H1 (cell line): ENCODE data around the gene GNB5. TPM values are rescaled to one million over a fixed set of nuclear protein-coding genes. Genes with fewer than 3 reads are reported as not detected.

Experiments used
- CTCF ChIA-PET: fragments of 300-600 bp; sonication (Branson Sonifier 250); formaldehyde crosslinking; loops from one replicate; lab custom pipeline; 2021; ENCODE audit not compliant: partially characterized antibody; lab: Charles Lee
- POLR2A ChIA-PET: fragments of 300-600 bp; sonication (Branson Sonifier 250); formaldehyde crosslinking; loops from one replicate; lab custom pipeline; 2021; ENCODE audit warnings: inconsistent platforms; ENCODE audit not compliant: partially characterized antibody; lab: Charles Lee
- DNase-seq, 2 experiments: peaks; one replicate each; pipeline versions ENCODE4 v3.0.0 to v3.0.0-alpha.2; 2010 to 2022; ENCODE audit warnings: low spot score in 2 of 2, low read depth in 1 of 2, mixed read lengths in 1 of 2
- FAIRE-seq: peaks from 2 replicates; lab custom pipeline; 2011; peaks lifted over from hg19 to GRCh38; lab: Jason Lieb, UNC
- H2AFZ ChIP-seq: 2 replicates; pipeline ENCODE4 v1.8.1; 2012; ENCODE audit warnings: low read length, inconsistent platforms
- H2AK5ac ChIP-seq: 2 replicates; pipeline ENCODE4 v1.6.1; 2013; ENCODE audit warnings: low read depth, low read length
- H2BK120ac ChIP-seq: replicated peaks from 2 replicates; pipeline ENCODE3; 2013; ENCODE audit warnings: low read depth, low read length, inconsistent platforms
- H2BK12ac ChIP-seq: 2 replicates; pipeline ENCODE4 v1.6.1; 2013; ENCODE audit warnings: low read depth, low read length
- H2BK15ac ChIP-seq: 2 replicates; pipeline ENCODE4 v1.6.1; 2013; ENCODE audit warnings: low read length
- H2BK20ac ChIP-seq: 2 replicates; pipeline ENCODE4 v1.6.1; 2013; ENCODE audit warnings: low read length
- H2BK5ac ChIP-seq: 2 replicates; pipeline ENCODE4 v1.6.1; 2013; ENCODE audit warnings: low read depth, low read length
- H3K14ac ChIP-seq: 2 replicates; pipeline ENCODE4 v1.6.1; 2013; ENCODE audit warnings: inconsistent platforms; ENCODE audit not compliant: insufficient read length
- H3K18ac ChIP-seq: 2 replicates; pipeline ENCODE4 v1.6.1; 2013; ENCODE audit warnings: low read length; ENCODE audit errors: extremely low read depth
- H3K23ac ChIP-seq: 2 replicates; pipeline ENCODE4 v1.6.1; 2013; ENCODE audit warnings: inconsistent platforms; ENCODE audit not compliant: insufficient read length
- H3K23me2 ChIP-seq: 2 replicates; pipeline ENCODE4 v1.6.1; 2013; ENCODE audit warnings: low read depth, low read length
- H3K27ac ChIP-seq: 2 replicates; pipeline ENCODE4 v1.6.1; 2011; ENCODE audit warnings: low read depth, low read length, inconsistent platforms
- H3K27me3 ChIP-seq, 4 experiments: replicated peaks in 1 of 4; 1 replicate in 1 of 4; 2 replicates in 3 of 4; pipeline versions ENCODE4 v1.6.1 to v1.8.1; 2011 to 2013; ENCODE audit warnings: low read length in 3 of 4, mild to moderate bottlenecking in 3 of 4, inconsistent platforms in 2 of 4, mixed read lengths in 2 of 4, moderate library complexity in 1 of 4; ENCODE audit not compliant: control insufficient read depth in 3 of 4, insufficient read depth in 3 of 4; ENCODE audit errors: extremely low read depth in 1 of 4
- H3K36me3 ChIP-seq, 4 experiments: 2 replicates each; pipeline versions ENCODE4 v1.6.1 to v1.8.1; 2011 to 2013; ENCODE audit warnings: mild to moderate bottlenecking in 4 of 4, low read length in 3 of 4, moderate library complexity in 2 of 4, control low read depth in 1 of 4, inconsistent platforms in 1 of 4; ENCODE audit not compliant: insufficient read depth in 4 of 4, control insufficient read depth in 2 of 4
- H3K4ac ChIP-seq: replicated peaks from 2 replicates; pipeline ENCODE3; 2013; ENCODE audit warnings: low read length, low read depth, mixed read lengths, inconsistent platforms; ENCODE audit not compliant: insufficient read length
- H3K4me1 ChIP-seq, 4 experiments: replicated peaks in 1 of 4; 1 replicate in 1 of 4; 2 replicates in 3 of 4; pipeline versions ENCODE4 v1.6.1 to v1.8.1; 2011 to 2013; ENCODE audit warnings: low read length in 3 of 4, inconsistent platforms in 2 of 4, mixed read lengths in 1 of 4; ENCODE audit not compliant: insufficient read depth in 4 of 4, control insufficient read depth in 3 of 4
- H3K4me2 ChIP-seq, 2 experiments: 2 replicates each; pipeline versions ENCODE4 v1.6.1 to v1.8.1; 2011 to 2013; ENCODE audit warnings: low read depth in 2 of 2, low read length in 2 of 2, control low read depth in 1 of 2, inconsistent platforms in 1 of 2, mild to moderate bottlenecking in 1 of 2; ENCODE audit not compliant: insufficient read depth in 1 of 2
- H3K4me3 ChIP-seq, 4 experiments: fragments of 200-600, 300-600 bp in 1 of 4; sonication (generic), shearing (Covaris generic), sonication (Bioruptor Twin) in 1 of 4; 2 replicates each; pipeline versions ENCODE4 v1.5.1 to v1.8.1; 2011 to 2016; ENCODE audit warnings: low read length in 4 of 4, low read depth in 3 of 4, control low read depth in 2 of 4, inconsistent platforms in 2 of 4, mild to moderate bottlenecking in 2 of 4, mixed read lengths in 1 of 4, moderate library complexity in 1 of 4; ENCODE audit not compliant: insufficient read depth in 2 of 4; ENCODE audit errors: extremely low read depth in 1 of 4
- H3K56ac ChIP-seq: replicated peaks from 2 replicates; pipeline ENCODE3; 2013; ENCODE audit warnings: low read depth, mild to moderate bottlenecking, mixed read lengths, low read length, inconsistent platforms; ENCODE audit not compliant: insufficient read length
- H3K79me1 ChIP-seq: 2 replicates; pipeline ENCODE4 v1.6.1; 2013; ENCODE audit warnings: low read depth, low read length, control low read depth
- H3K79me2 ChIP-seq, 2 experiments: 2 replicates each; pipeline versions ENCODE4 v1.6.1 to v1.8.1; 2012 to 2013; ENCODE audit warnings: low read length in 2 of 2, mild to moderate bottlenecking in 2 of 2, inconsistent platforms in 1 of 2; ENCODE audit not compliant: insufficient read depth in 2 of 2, control insufficient read depth in 1 of 2
- H3K9ac ChIP-seq, 4 experiments: replicated peaks in 1 of 4; 1 replicate in 1 of 4; 2 replicates in 3 of 4; pipeline versions ENCODE4 v1.6.1 to v1.8.1; 2011 to 2013; ENCODE audit warnings: low read depth in 3 of 4, low read length in 3 of 4, control low read depth in 2 of 4, mild to moderate bottlenecking in 2 of 4, moderate library complexity in 2 of 4, inconsistent platforms in 1 of 4; ENCODE audit errors: extremely low read depth in 1 of 4
- H3K9me3 ChIP-seq, 2 experiments: 2 replicates each; pipeline versions ENCODE4 v1.6.1 to v1.8.1; 2012 to 2013; ENCODE audit warnings: mild to moderate bottlenecking in 2 of 2, moderate library complexity in 2 of 2, control low read depth in 1 of 2, inconsistent platforms in 1 of 2, low read depth in 1 of 2, low read length in 1 of 2, mixed read lengths in 1 of 2; ENCODE audit not compliant: insufficient read depth in 2 of 2
- H4K20me1 ChIP-seq, 2 experiments: replicated peaks in 1 of 2; 2 replicates each; pipeline versions ENCODE3 to v1.8.1; 2011 to 2013; ENCODE audit warnings: inconsistent platforms in 2 of 2, low read length in 2 of 2, mild to moderate bottlenecking in 1 of 2; ENCODE audit not compliant: insufficient read depth in 2 of 2, control insufficient read depth in 1 of 2
- H4K5ac ChIP-seq: 2 replicates; pipeline ENCODE4 v1.6.1; 2013; ENCODE audit warnings: low read length, low read depth, mixed read lengths, inconsistent platforms; ENCODE audit not compliant: insufficient read length
- H4K8ac ChIP-seq: 2 replicates; pipeline ENCODE4 v1.8.0; 2013; ENCODE audit warnings: mild to moderate bottlenecking, moderate library complexity, low read length, inconsistent platforms; ENCODE audit not compliant: insufficient read depth; ENCODE audit errors: extremely low read depth
- H4K91ac ChIP-seq: replicated peaks from 2 replicates; pipeline ENCODE3; 2013; ENCODE audit warnings: low read length, mixed read lengths, inconsistent platforms; ENCODE audit not compliant: insufficient read length
- ATF3 ChIP-seq: IDR thresholded peaks from 2 replicates; pipeline ENCODE4 v1.6.1; 2011; ENCODE audit warnings: low read depth, mild to moderate bottlenecking, low read length; ENCODE audit not compliant: insufficient read depth
- E2F6 ChIP-seq: IDR thresholded peaks from 2 replicates; pipeline ENCODE4 v1.6.1; 2012; ENCODE audit warnings: inconsistent platforms
- FOSL1 ChIP-seq: IDR thresholded peaks from 2 replicates; pipeline ENCODE4 v1.6.1; 2011; ENCODE audit warnings: mild to moderate bottlenecking, low read depth, low read length, moderate library complexity; ENCODE audit not compliant: insufficient read depth
- MAX ChIP-seq: IDR thresholded peaks from 2 replicates; pipeline ENCODE4 v1.6.1; 2012; ENCODE audit warnings: inconsistent platforms
- RXRA ChIP-seq: IDR thresholded peaks from 2 replicates; pipeline ENCODE4 v1.6.1; 2011; ENCODE audit warnings: low read depth, mild to moderate bottlenecking, low read length, moderate library complexity; ENCODE audit not compliant: insufficient read depth
- TCF12 ChIP-seq: IDR thresholded peaks from 2 replicates; pipeline ENCODE4 v1.6.1; 2011; ENCODE audit warnings: low read depth, mild to moderate bottlenecking, low read length
- WGBS, 2 experiments: shearing (Covaris generic) in 1 of 2; methylation state at CpG; one replicate each; pipeline versions ENCODE4 v1.1.6 to v1.1.7; 2013 to 2015; ENCODE audit warnings: low lambda C conversion rate in 2 of 2, mixed read lengths in 2 of 2, inconsistent platforms in 1 of 2, low coverage in 1 of 2, missing lambda C conversion rate in 1 of 2; ENCODE audit not compliant: insufficient replicate concordance in 2 of 2, insufficient coverage in 1 of 2, insufficient read length in 1 of 2; ENCODE audit errors: extremely low coverage in 1 of 2, missing lambda C conversion rate in 1 of 2; 5-methylcytosine and 5-hydroxymethylcytosine counted together
- polyA plus RNA-seq, 7 experiments: library from polyadenylated mRNA; depleted of rRNA in 3 of 7; stranded (reverse) in 5 of 7; unstranded in 2 of 7; fragments of >200 nt in 5 of 7; fragments of 200-250 nt in 2 of 7; gene quantifications; 1 replicate in 5 of 7; 2 replicates in 1 of 7; 4 replicates in 1 of 7; pipeline versions ENCODE4 v1.2.1 to v1.2.3, GENCODE V29; 2011 to 2013; ENCODE audit warnings: missing spikeins in 2 of 7, mixed read lengths in 2 of 7
- total RNA-seq: library from RNA; stranded (reverse); fragmentation: NEBNext Ultra II Directional; extraction: Animal tissue kit (Norgen Biotek cat#: 25700); gene quantifications from 2 replicates; pipeline ENCODE4 v1.2.1, GENCODE V29; 2021

GNB5 gene
- total and polyA plus RNA-seq, 2 of the 8 experiments (the other 6 are each of a cell fraction or from before 2014, with no cell fraction given), result 21.7 to 42.5 TPM

- no peak overlapping the region for H2BK15ac ChIP-seq
- H3K27ac ChIP-seq, result no peak overlapping the region
- H3K18ac ChIP-seq, result no peak overlapping the region
- H3K14ac ChIP-seq, result no peak overlapping the region
- no peak overlapping the region for H4K5ac ChIP-seq
- FAIRE-seq (no peak), DNase-seq (no peak)
- TF ChIP-seq E2F6 (no peak), FOSL1 (no peak), ATF3 (no peak), MAX (no peak), RXRA (no peak), TCF12 (no peak)
- no peak overlapping the region for H3K23ac ChIP-seq
- H2BK120ac ChIP-seq, result no peak overlapping the region
- H2AK5ac ChIP-seq, result no peak overlapping the region
- no peaks in the 10 kb centered on the region for H3K27me3 ChIP-seq
- H3K4me3 ChIP-seq, result no peak overlapping the region
- H2AFZ ChIP-seq, result no peak overlapping the region
- no peaks in the 10 kb centered on the region for H3K9me3 ChIP-seq
- no peak overlapping the region for H2BK20ac ChIP-seq
- H3K36me3 ChIP-seq, result peaks cover 0 to 30% (median 4%) of the 10 kb centered on the region in 4 experiments; a peak in 4 of 8 replicates
- no peaks in the 10 kb centered on the region for H3K79me2 ChIP-seq
- H3K56ac ChIP-seq, result no peak overlapping the region
- CTCF ChIA-PET, result interaction anchor here (0.8 to 13.2 kb wide), 6 partner anchors 9 to 33 kb away, joined by 3 to 189 read pairs (median 7); no protein-coding TSS in a partner anchor
- H3K23me2 ChIP-seq, result no peaks in the 10 kb centered on the region
- POLR2A ChIA-PET, result interaction anchor here (0.6 kb wide), 1 partner anchor 795 kb away, joined by 3 read pairs; no protein-coding TSS in a partner anchor
- H3K4ac ChIP-seq, result no peak overlapping the region
- H3K4me1 ChIP-seq, result no peaks in the 10 kb centered on the region; a peak in 1 of 7 replicates
- no peaks in the 10 kb centered on the region for H4K20me1 ChIP-seq
- no peak overlapping the region for H3K9ac ChIP-seq
- WGBS, 2 experiments, result 86% methylated on average over 4 of the region's 4 CpGs; no CpG with 5 or more reads in 1 of the 2 experiments
- no peaks in the 10 kb centered on the region for H3K79me1 ChIP-seq
- H4K91ac ChIP-seq, result no peak overlapping the region
- H2BK5ac ChIP-seq, result no peak overlapping the region
- no peak overlapping the region for H3K4me2 ChIP-seq
- H2BK12ac ChIP-seq, result no peak overlapping the region
- H4K8ac ChIP-seq, result no peak overlapping the region
These were observed 2.1 kb upstream of the GNB5 start for GRCh38 chr15:52193321-52193720.
